ENCODE data around the gene LRRTM2.

LRRTM2 gene

GRCh38 chr5:138884094-138884493, 9.0 kb upstream of the LRRTM2 start:
- TF ChIP-seq, protein P1, sequence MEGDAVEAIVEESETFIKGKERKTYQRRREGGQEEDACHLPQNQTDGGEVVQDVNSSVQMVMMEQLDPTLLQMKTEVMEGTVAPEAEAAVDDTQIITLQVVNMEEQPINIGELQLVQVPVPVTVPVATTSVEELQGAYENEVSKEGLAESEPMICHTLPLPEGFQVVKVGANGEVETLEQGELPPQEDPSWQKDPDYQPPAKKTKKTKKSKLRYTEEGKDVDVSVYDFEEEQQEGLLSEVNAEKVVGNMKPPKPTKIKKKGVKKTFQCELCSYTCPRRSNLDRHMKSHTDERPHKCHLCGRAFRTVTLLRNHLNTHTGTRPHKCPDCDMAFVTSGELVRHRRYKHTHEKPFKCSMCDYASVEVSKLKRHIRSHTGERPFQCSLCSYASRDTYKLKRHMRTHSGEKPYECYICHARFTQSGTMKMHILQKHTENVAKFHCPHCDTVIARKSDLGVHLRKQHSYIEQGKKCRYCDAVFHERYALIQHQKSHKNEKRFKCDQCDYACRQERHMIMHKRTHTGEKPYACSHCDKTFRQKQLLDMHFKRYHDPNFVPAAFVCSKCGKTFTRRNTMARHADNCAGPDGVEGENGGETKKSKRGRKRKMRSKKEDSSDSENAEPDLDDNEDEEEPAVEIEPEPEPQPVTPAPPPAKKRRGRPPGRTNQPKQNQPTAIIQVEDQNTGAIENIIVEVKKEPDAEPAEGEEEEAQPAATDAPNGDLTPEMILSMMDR (IDR thresholded peaks at IDR 0.05; ENCODE audit: borderline replicate concordance, insufficient read depth, low read depth, low read length): no peak
- H3K4me3 ChIP-seq (ENCODE audit: low read depth, low read length): no peak overlapping the region

GRCh38 chr5:138883211-138883610, 8.1 kb upstream of the LRRTM2 start:
- H3K4me3 ChIP-seq (ENCODE audit: low read depth, low read length): no peak overlapping the region
- TF ChIP-seq, protein P1 (IDR thresholded peaks at IDR 0.05; ENCODE audit: borderline replicate concordance, insufficient read depth, low read depth, low read length): no peak

DNA sequence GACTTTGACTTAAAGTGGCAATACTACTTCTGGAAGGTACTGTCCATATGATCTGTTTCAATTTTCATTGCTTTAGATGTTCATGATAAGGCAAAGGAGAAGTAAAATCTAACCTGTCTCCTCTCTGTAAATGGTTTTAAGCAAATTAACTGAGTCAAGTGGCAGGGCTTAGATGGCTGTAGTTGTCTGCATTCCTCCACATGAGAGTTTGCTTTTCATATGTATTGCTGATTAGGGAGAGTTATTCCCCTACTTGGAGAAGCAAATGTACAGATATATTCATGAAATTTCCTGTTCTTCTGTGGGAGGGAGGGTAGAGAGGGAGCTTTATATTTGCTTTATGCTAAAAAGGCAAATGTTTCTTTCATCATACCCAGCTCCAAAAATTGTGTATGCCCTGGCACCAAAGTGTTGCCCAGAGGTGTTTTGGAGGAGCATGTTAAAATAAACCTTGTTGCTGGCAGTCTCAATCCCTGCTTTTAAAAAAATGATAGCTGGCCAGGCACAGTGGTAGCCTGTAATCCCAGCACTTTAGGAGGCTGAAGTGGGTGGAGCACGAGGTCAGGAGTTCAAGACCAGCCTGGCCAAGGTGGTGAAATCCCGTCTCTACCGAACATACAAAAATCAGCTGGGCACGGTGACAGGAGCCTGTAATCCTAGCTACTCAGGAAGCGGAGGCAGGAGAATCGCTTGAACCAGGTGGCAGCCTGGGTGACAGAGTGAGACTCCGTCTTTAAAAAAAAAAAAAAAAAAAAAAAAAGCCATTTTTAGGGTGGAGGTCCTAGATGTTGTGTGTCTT, 3.5 kb upstream of the LRRTM2 start:
- TF ChIP-seq, protein P1 (IDR thresholded peaks at IDR 0.05; ENCODE audit: borderline replicate concordance, insufficient read depth, low read depth, low read length): no peak

GRCh38 chr5:138876811-138877210, 1.7 kb upstream of the LRRTM2 start:
- no peak overlapping the region for H3K4me3 ChIP-seq (ENCODE audit: low read depth, low read length)
- TF ChIP-seq, protein P1 (IDR thresholded peaks at IDR 0.05; ENCODE audit: borderline replicate concordance, insufficient read depth, low read depth, low read length): no peak

More for the DNA sequence above, 3.5 kb upstream of the LRRTM2 start:
- H3K4me3 ChIP-seq (ENCODE audit: low read depth, low read length): no peak overlapping the region

DNA sequence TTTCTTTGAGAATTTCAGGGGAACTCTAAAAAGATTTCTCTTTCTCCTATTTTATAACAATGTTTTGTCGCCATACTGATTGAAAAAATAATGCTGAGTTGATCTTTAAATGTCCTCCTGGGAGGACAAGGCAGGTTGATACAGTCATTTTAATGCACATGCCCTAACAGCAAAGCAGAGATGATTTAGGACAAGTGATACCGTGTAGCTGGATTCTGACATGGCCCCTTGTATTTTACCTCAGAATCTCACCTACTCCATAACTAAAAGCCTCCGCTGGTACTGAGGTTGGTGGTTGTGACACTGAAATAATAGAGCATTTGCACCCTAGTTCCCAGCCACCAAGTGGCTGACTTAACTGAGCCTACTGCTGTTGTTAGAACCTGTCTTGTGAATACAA, 811 bp upstream of the LRRTM2 start:
- TF ChIP-seq, protein P1 (IDR thresholded peaks at IDR 0.05; ENCODE audit: borderline replicate concordance, insufficient read depth, low read depth, low read length): no peak
- H3K4me3 ChIP-seq (ENCODE audit: low read depth, low read length): no peak overlapping the region

- H3K4me3 ChIP-seq (ENCODE audit: low read depth, low read length): no peak overlapping the region
Observed at GRCh38 chr5:138875552-138875875, 379 bp upstream of the LRRTM2 start.

GRCh38 chr5:138874241-138874640, 894 bp downstream of the LRRTM2 start:
- no peak overlapping the region for H3K4me3 ChIP-seq (ENCODE audit: low read depth, low read length)
- TF ChIP-seq, protein P1 (IDR thresholded peaks at IDR 0.05; ENCODE audit: borderline replicate concordance, insufficient read depth, low read depth, low read length): no peak

More at GRCh38 chr5:138875552-138875875, 379 bp upstream of the LRRTM2 start:
- TF ChIP-seq, protein P1 (IDR thresholded peaks at IDR 0.05; ENCODE audit: borderline replicate concordance, insufficient read depth, low read depth, low read length): no peak
